PC-9 (cell line): ENCODE measurements around the gene EI24. TPM values are rescaled to one million over a fixed set of nuclear protein-coding genes. Genes with fewer than 3 reads are reported as not detected.
A peak's percentile ranks its signal among the peaks of the same experiment; 100 is the strongest.
"Not testable (repeated sequence)": the region's sequence is repeated elsewhere in the genome, so short reads cannot be mapped to it uniquely, and the experiment has no call there.

Experiments
- BruUV-seq: library from RNA; stranded (reverse); fragments of 400-500 nt; replicated peaks from 2 replicates; lab custom pipeline; 2021; lab: Mats Ljungman, UMichigan
- CTCF ChIA-PET: fragments of 300-600 bp; sonication (Branson Sonifier 250); formaldehyde crosslinking; loops from one replicate; lab custom pipeline; 2022; ENCODE audit warnings: antibody characterized with exemption; lab: Charles Lee
- POLR2A ChIA-PET: fragments of 300-600 bp; sonication (Branson Sonifier 250); formaldehyde crosslinking; loops from one replicate; lab custom pipeline; 2022; ENCODE audit warnings: antibody characterized with exemption; ENCODE audit not compliant: unreplicated experiment; lab: Charles Lee
- DNase-seq, 2 experiments: peaks; one replicate each; pipeline versions ENCODE4 v3.0.0 to v3.0.0-alpha.2; 2015 to 2022; ENCODE audit warnings: mixed read lengths in 1 of 2
- H2AFZ ChIP-seq: fragments of 200-600 bp; sonication (generic); 2 replicates; pipeline ENCODE4 v1.8.1; 2017; ENCODE audit warnings: antibody characterized with exemption
- H3F3A ChIP-seq: fragments of 200-600 bp; sonication (generic); 2 replicates; pipeline ENCODE4 v1.8.1; 2017; ENCODE audit warnings: antibody characterized with exemption, mild to moderate bottlenecking, low read depth; ENCODE audit not compliant: insufficient read depth
- H3K27ac ChIP-seq: fragments of 200-600 bp; sonication (generic); 2 replicates; pipeline ENCODE4 v1.6.1; 2016; ENCODE audit warnings: mixed run types
- H3K27me3 ChIP-seq: fragments of 200-600 bp; sonication (generic); 2 replicates; pipeline ENCODE4 v1.6.1; 2016; ENCODE audit warnings: low read depth, mixed run types; ENCODE audit not compliant: insufficient read depth
- H3K36me3 ChIP-seq: fragments of 200-600 bp; sonication (generic); 2 replicates; pipeline ENCODE4 v1.6.1; 2016; ENCODE audit warnings: low read depth, mixed run types
- H3K4me1 ChIP-seq: fragments of 200-600 bp; sonication (generic); replicated peaks from 2 replicates; pipeline ENCODE4 v1.6.1; 2016; ENCODE audit warnings: mixed run types; ENCODE audit not compliant: insufficient read depth
- H3K4me2 ChIP-seq: fragments of 200-600 bp; sonication (generic); 2 replicates; pipeline ENCODE4 v1.6.1; 2017; ENCODE audit warnings: mixed run types
- H3K4me3 ChIP-seq: fragments of 200-600 bp; sonication (generic); 2 replicates; pipeline ENCODE4 v1.6.1; 2016; ENCODE audit warnings: mixed run types
- H3K79me2 ChIP-seq: fragments of 200-600 bp; sonication (generic); 2 replicates; pipeline ENCODE4 v1.6.1; 2017; ENCODE audit warnings: low read depth, mixed run types
- H3K9me2 ChIP-seq: fragments of 200-600 bp; sonication (generic); 2 replicates; pipeline ENCODE4 v1.8.1; 2017; ENCODE audit warnings: mild to moderate bottlenecking; ENCODE audit not compliant: insufficient read depth
- H3K9me3 ChIP-seq: fragments of 200-600 bp; sonication (generic); 2 replicates; pipeline ENCODE4 v1.8.1; 2016; ENCODE audit warnings: low read depth; ENCODE audit not compliant: insufficient read depth
- H4K20me1 ChIP-seq: fragments of 200-600 bp; sonication (generic); 2 replicates; pipeline ENCODE4 v1.8.1; 2017; ENCODE audit not compliant: insufficient read depth
- EZH2 ChIP-seq: fragments of 200-600 bp; sonication (generic); IDR thresholded peaks from 2 replicates; pipeline ENCODE4 v1.8.0; 2017; ENCODE audit warnings: antibody characterized with exemption, low read depth
- intact Hi-C: fragments of 100-400 bp; cut with micrococcal nuclease; formaldehyde crosslinking; loops from one replicate; pipeline ENCODE4 v1.10.0; 2022; ENCODE audit not compliant: unreplicated experiment
- total RNA-seq: library from RNA; stranded (reverse); gene quantifications from 2 replicates; pipeline ENCODE4 v1.2.3, GENCODE V29; 2021
- TF ChIP-seq, protein P1 (sequence below): fragments of 200-600 bp; sonication (generic); conservative IDR thresholded peaks from 2 replicates; pipeline ENCODE4 v1.6.1; 2017; ENCODE audit warnings: mixed run types, antibody characterized with exemption, mild to moderate bottlenecking, moderate library complexity

Gene EI24
- total RNA-seq, 1 experiment from 2014 or later: 88.2 TPM

DNA sequence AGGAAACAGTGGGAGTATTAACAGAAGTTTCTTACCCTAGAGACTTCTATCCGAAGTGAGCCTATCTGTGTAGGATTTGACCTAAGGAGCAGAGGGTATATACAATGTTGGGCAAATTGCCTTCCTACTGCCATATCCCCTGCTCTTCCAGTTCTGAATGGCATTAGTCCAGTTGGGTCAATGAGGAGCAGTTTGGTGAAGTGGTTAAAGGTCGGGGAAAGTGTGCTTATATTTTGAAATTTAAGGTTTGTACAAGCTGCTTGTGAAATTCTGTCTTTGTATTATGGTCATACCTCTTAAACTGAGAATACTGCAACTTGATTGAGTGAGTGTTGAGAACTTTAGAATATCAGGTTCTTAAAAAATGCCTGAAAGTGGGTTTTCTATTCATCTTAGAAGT lies 1.7 kb downstream of the EI24 start:
- no peaks in the 10 kb centered on the region for H3K9me3 ChIP-seq
- H3K4me3 ChIP-seq: no peak overlapping the region
- H3K27ac ChIP-seq: no peak overlapping the region
- H3K79me2 ChIP-seq: peaks cover 30% of the 10 kb centered on the region
- H3K9me2 ChIP-seq: no peaks in the 10 kb centered on the region
- TF ChIP-seq EZH2: no peak
- TF ChIP-seq, protein P1, sequence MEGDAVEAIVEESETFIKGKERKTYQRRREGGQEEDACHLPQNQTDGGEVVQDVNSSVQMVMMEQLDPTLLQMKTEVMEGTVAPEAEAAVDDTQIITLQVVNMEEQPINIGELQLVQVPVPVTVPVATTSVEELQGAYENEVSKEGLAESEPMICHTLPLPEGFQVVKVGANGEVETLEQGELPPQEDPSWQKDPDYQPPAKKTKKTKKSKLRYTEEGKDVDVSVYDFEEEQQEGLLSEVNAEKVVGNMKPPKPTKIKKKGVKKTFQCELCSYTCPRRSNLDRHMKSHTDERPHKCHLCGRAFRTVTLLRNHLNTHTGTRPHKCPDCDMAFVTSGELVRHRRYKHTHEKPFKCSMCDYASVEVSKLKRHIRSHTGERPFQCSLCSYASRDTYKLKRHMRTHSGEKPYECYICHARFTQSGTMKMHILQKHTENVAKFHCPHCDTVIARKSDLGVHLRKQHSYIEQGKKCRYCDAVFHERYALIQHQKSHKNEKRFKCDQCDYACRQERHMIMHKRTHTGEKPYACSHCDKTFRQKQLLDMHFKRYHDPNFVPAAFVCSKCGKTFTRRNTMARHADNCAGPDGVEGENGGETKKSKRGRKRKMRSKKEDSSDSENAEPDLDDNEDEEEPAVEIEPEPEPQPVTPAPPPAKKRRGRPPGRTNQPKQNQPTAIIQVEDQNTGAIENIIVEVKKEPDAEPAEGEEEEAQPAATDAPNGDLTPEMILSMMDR: no peak
- H4K20me1 ChIP-seq: peaks cover 9% of the 10 kb centered on the region; the same call in 1 of the 2 replicates
- ChIA-PET CTCF (no interaction called here), POLR2A (no interaction called here)
- no peak for DNase-seq
- no peaks in the 10 kb centered on the region for H3F3A ChIP-seq
- no peak overlapping the region for H2AFZ ChIP-seq
- no peaks in the 10 kb centered on the region for H3K27me3 ChIP-seq
- intact Hi-C loops: no loop called here
- no TSS peak for BruUV-seq
- peak overlapping the region; percentile 84 for H3K4me2 ChIP-seq
- peaks cover 11% of the 10 kb centered on the region; the same call in 1 of the 2 replicates for H3K4me1 ChIP-seq
- peaks cover 27% of the 10 kb centered on the region; the same call in 1 of the 2 replicates for H3K36me3 ChIP-seq

DNA sequence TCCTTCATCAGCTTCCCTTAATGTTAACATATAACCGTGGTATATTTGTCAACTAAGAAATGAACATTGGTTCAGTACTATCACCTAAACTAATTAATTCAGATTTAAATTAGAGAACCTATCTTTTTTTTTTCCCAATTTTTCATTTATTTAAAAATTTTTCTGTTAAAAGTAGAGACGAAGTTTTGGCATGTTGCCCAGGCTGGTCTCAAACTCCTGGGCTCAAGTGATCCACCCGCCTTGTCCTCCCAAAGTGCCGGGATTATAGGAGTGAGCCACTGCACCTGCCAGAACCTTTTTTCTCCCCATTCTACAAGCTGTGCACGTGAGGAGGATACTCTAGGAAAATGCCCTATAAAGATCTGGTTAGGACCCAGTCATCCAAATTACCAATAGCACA lies 3.6 kb downstream of the EI24 start:
- TF ChIP-seq EZH2: no peak
- TF ChIP-seq, protein P1: no peak
- BruUV-seq: no TSS peak
- CTCF ChIA-PET: no interaction called here

DNA sequence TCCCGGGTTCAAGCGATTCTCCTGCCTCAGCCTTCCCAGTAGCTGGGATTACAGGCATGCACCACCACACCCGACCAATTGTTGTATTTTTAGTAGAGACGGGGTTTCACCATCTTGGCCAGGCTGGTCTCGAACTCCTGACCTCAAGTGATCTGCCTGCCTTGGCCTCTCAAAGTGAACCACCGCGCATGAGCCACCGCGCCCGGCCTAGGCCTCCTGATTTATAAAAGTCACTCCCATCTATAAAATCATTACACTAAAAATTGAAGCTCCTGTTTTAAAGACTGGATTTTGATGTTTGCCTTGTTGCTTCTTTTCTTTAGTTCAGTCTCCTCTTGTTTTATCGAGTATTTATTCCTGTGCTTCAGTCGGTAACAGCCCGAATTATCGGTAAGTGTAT lies 7.9 kb downstream of the EI24 start:
- H2AFZ ChIP-seq, POLR2A ChIA-PET, H3F3A ChIP-seq, H3K79me2 ChIP-seq, CTCF ChIA-PET, H3K4me3 ChIP-seq, H3K4me2 ChIP-seq, H3K4me1 ChIP-seq, intact Hi-C loops, H3K27ac ChIP-seq, DNase-seq, BruUV-seq, H3K9me2 ChIP-seq, H3K9me3 ChIP-seq, H4K20me1 ChIP-seq, H3K27me3 ChIP-seq: not testable (repeated sequence)
- H3K36me3 ChIP-seq: peaks cover 56% of the 10 kb centered on the region

More for the DNA sequence above, 3.6 kb downstream of the EI24 start:
- Histone ChIP-seq H3K4me3 (no peak overlapping the region), H4K20me1 (peaks cover 9% of the 10 kb centered on the region; the same call in 1 of the 2 replicates), H3F3A (no peaks in the 10 kb centered on the region), H3K4me1 (peaks cover 11% of the 10 kb centered on the region; the same call in 1 of the 2 replicates), H3K4me2 (no peak overlapping the region), H2AFZ (no peak overlapping the region), H3K27ac (no peak overlapping the region), H3K79me2 (peaks cover 30% of the 10 kb centered on the region), H3K9me3 (no peaks in the 10 kb centered on the region), H3K27me3 (no peaks in the 10 kb centered on the region), H3K9me2 (no peaks in the 10 kb centered on the region), H3K36me3 (peaks cover 38% of the 10 kb centered on the region; the same call in 1 of the 2 replicates)
- intact Hi-C loops: no loop called here
- DNase-seq: no peak
- POLR2A ChIA-PET: no interaction called here

DNA sequence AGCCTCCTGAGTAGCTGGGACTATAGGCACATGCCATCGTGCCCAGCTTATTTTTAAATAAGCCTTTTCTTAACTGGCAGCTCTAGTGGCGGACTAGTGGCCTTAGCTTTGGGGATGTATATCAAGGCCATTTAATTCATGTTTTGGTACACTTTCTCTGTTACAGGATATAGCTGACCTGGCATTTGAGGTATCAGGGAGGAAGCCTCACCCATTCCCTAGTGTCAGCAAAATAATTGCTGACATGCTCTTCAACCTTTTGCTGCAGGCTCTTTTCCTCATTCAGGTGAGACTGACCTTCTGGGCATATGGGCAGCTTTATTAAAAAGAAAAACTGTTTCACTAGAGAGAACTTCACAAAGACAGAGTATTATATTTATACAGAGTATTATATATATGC lies 9.5 kb downstream of the EI24 start:
- no peak overlapping the region for H3K4me3 ChIP-seq
- no peaks in the 10 kb centered on the region for H3K4me1 ChIP-seq
- no peak overlapping the region for H3K27ac ChIP-seq
- no peak overlapping the region for H3K4me2 ChIP-seq
- H3K27me3 ChIP-seq: no peaks in the 10 kb centered on the region
- no peaks in the 10 kb centered on the region for H3K9me3 ChIP-seq
- intact Hi-C loops: no loop called here
- no peaks in the 10 kb centered on the region for H3K9me2 ChIP-seq
- peaks cover 53% of the 10 kb centered on the region for H3K36me3 ChIP-seq
- POLR2A ChIA-PET: no interaction called here
- 0 out of 2 replicates have a peak, but pooled peaks cover 3% of the 10 kb centered on the region for H4K20me1 ChIP-seq
- no peaks in the 10 kb centered on the region; the same call in 1 of the 2 replicates for H3F3A ChIP-seq
- DNase-seq: no peak
- H3K79me2 ChIP-seq: no peaks in the 10 kb centered on the region
- BruUV-seq: no TSS peak
- H2AFZ ChIP-seq: no peak overlapping the region
- TF ChIP-seq EZH2: no peak
- TF ChIP-seq, protein P1: no peak
- CTCF ChIA-PET: no interaction called here
